Gastroesophageal sphincter (tissue), 4 donors: Measurements from ENCODE around the gene FOXK2. TPM values are rescaled to one million over a fixed set of nuclear protein-coding genes. Genes with fewer than 3 reads are reported as not detected.
A peak's percentile ranks its signal among the peaks of the same experiment; 100 is the strongest.

ENCODE experiments used
- ATAC-seq: fragments of 150-250 bp; one replicate; pipeline ENCODE4 v1.9.1; 2016; ENCODE audit warnings: mild to moderate bottlenecking, moderate library complexity
- H3K27ac ChIP-seq, 4 donors: fragments of 200-600 bp; sonication (generic) in 3 of 4; 1 replicate in 3 of 4; 2 replicates in 1 of 4; pipeline ENCODE4 v1.5.1; 2016 to 2019
- H3K27me3 ChIP-seq: fragments of 200-600 bp; sonication (generic); one replicate; pipeline ENCODE4 v1.5.1; 2019
- H3K36me3 ChIP-seq, 2 donors: fragments of 200-600 bp; sonication (generic); one replicate each; pipeline ENCODE4 v1.5.1; 2019; ENCODE audit warnings: control low read depth in 1 of 2
- H3K4me1 ChIP-seq, 3 donors: fragments of 200-600 bp; sonication (generic); 1 replicate in 2 of 3; 2 replicates in 1 of 3; pipeline ENCODE4 v1.5.1; 2016 to 2019; ENCODE audit warnings: control low read depth in 2 of 3
- H3K4me3 ChIP-seq, 2 donors: fragments of 200-600 bp; sonication (generic); one replicate each; pipeline ENCODE4 v1.5.1; 2019; ENCODE audit warnings: mild to moderate bottlenecking in 1 of 2, moderate library complexity in 1 of 2
- H3K9me3 ChIP-seq, 3 donors: fragments of 200-600 bp; sonication (generic); one replicate each; pipeline ENCODE4 v1.5.1; 2017 to 2019; ENCODE audit warnings: control low read depth in 2 of 3
- CTCF ChIP-seq, 4 experiments: fragments of 200-600 bp in 2 of 4; fragments of 450-650 bp in 2 of 4; sonication (generic) in 1 of 4; IDR thresholded peaks; one replicate each; pipeline ENCODE4 v1.5.1; 2017 to 2019; ENCODE audit warnings: antibody characterized with exemption in 4 of 4, mild to moderate bottlenecking in 2 of 4, moderate library complexity in 2 of 4
- EP300 ChIP-seq: sonication (generic); formaldehyde crosslinking; IDR thresholded peaks from one replicate; pipeline ENCODE4 v1.6.1; 2017; ENCODE audit warnings: antibody characterized with exemption, mild to moderate bottlenecking
- POLR2A ChIP-seq, 2 donors: fragments of 450-650 bp; IDR thresholded peaks; one replicate each; pipeline ENCODE4 v1.6.1; 2017; ENCODE audit warnings: antibody characterized with exemption in 2 of 2, mild to moderate bottlenecking in 2 of 2, moderate library complexity in 1 of 2
- POLR2AphosphoS5 ChIP-seq: sonication (generic); formaldehyde crosslinking; IDR thresholded peaks from one replicate; pipeline ENCODE4 v1.6.1; 2017; ENCODE audit warnings: antibody characterized with exemption
- WGBS, 2 donors: methylation state at CpG; one replicate each; pipeline ENCODE4 v1.1.5; 2018; ENCODE audit warnings: low coverage in 1 of 2; 5-methylcytosine and 5-hydroxymethylcytosine counted together
- total RNA-seq, 4 donors: library from RNA; depleted of rRNA; stranded (reverse); fragments of >200 nt; gene quantifications; one replicate each; pipeline ENCODE4 v1.1.0, GENCODE V29; 2016

Gene FOXK2
- total RNA-seq, 4 donors from 2014 or later, result 35.1 to 63.4 (median 52.6) TPM

- ATAC-seq, result no peak
- no peak overlapping the region for H3K4me3 ChIP-seq
- H3K4me1 ChIP-seq, result peaks cover 0 to 47% (median 9%) of the 10 kb centered on the region in 3 donors
- H3K27me3 ChIP-seq, result no peaks in the 10 kb centered on the region
- no peaks in the 10 kb centered on the region for H3K9me3 ChIP-seq
- 57 to 80% methylated on average over 2 of the region's 25 CpGs for WGBS, 2 donors
- peaks cover 0 to 38% of the 10 kb centered on the region in 2 donors for H3K36me3 ChIP-seq
- TF ChIP-seq POLR2A (IDR thresholded peaks at IDR 0.05) (no peak), CTCF (IDR thresholded peaks at IDR 0.05) (no peak), POLR2AphosphoS5 (no peak), EP300 (no peak)
- peak overlapping the region in 1 of 4 donors; percentile 76 for H3K27ac ChIP-seq
Observed at GRCh38 chr17:82490512-82491195, 28.9 kb upstream of the FOXK2 start.

DNA sequence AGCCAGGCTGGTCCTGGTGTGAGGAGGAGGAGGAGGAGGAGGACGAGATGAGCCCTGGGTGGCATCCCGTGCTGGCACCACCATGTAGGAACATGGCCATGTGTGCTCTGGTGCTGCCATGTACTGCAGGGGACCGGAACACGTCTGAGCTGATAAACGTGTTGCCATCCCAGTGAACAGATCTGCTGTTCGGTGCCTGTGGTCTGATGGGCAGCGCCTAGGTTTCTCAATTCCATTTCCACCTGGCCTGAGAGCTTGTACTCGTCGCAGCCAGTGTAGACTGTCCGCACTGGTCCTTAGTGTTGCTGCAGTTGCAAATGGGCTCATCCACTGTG, 28.4 kb upstream of the FOXK2 start:
- 85 to 100% methylated on average over 1 to 2 of the region's 10 CpGs for WGBS, 2 donors
- no peak overlapping the region for H3K4me3 ChIP-seq
- peaks cover 0 to 32% of the 10 kb centered on the region in 2 donors for H3K36me3 ChIP-seq
- no peak for TF ChIP-seq POLR2AphosphoS5
- no peak for TF ChIP-seq EP300
- no peak for TF ChIP-seq CTCF (IDR thresholded peaks at IDR 0.05)
- TF ChIP-seq POLR2A (IDR thresholded peaks at IDR 0.05), result no peak
- no peak for ATAC-seq
- no peaks in the 10 kb centered on the region for H3K9me3 ChIP-seq
- peaks cover 0 to 52% (median 9%) of the 10 kb centered on the region in 3 donors for H3K4me1 ChIP-seq
- no peaks in the 10 kb centered on the region for H3K27me3 ChIP-seq
- H3K27ac ChIP-seq, result no peak overlapping the region

DNA sequence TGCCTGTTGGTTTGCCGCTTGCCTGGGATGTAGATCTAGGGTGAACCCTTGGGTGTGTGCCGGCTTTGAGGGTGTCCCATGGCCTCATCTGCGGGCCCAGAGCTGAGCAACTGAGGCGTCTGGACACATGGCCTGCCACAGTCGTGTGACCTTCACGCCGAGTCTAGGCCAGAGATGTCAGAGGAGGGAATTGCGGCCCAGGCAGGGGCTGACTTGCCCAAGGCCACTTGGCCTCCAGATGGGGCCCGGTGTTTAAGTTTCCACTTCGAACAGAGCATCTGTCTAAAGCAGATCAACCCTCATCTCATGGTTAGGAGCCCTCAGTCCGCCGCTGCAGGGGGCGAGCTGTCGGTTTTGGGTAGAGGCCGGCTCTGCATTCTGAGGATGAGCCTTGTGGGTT, 28.0 kb upstream of the FOXK2 start:
- no peaks in the 10 kb centered on the region for H3K27me3 ChIP-seq
- ATAC-seq, result no peak
- no peaks in the 10 kb centered on the region for H3K9me3 ChIP-seq
- H3K27ac ChIP-seq, result no peak overlapping the region
- no peak overlapping the region for H3K4me3 ChIP-seq
- peaks cover 0 to 55% (median 12%) of the 10 kb centered on the region in 3 donors for H3K4me1 ChIP-seq
- TF ChIP-seq CTCF (IDR thresholded peaks at IDR 0.05) (no peak), POLR2A (IDR thresholded peaks at IDR 0.05) (no peak), EP300 (no peak), POLR2AphosphoS5 (no peak)
- peaks cover 0 to 29% of the 10 kb centered on the region in 2 donors for H3K36me3 ChIP-seq
- WGBS, 2 donors, result 60% methylated on average over 1 of the region's 15 CpGs; no CpG with 5 or more reads in 1 of the 2 donors

DNA sequence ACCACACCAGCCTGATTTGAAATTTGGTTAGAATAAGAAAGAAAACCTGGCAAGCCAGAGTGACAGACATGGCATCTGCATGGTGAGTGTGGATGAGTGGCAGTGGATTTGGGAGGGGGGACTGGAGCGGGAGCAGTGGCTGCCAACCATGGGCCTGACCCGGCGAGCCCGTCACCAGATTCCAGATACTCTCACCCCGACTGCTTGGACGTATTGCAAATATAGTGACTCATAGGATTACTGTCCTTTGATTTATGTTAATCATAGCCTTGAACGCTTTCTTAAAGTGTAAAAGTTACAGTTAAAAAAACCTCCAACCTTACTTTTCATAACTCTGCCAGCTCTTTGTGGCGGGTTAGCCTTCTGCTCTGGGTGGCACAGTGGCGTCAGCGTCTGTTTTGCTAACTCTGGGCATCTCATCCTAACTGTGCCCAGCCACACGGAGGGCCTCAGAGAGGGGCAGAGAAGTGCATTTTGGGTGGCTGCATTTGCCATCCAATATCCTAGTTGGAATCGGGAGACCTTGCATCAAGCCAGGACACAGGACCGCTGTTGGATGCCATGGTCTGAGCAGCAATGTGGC, 26.8 kb upstream of the FOXK2 start:
- Histone ChIP-seq H3K4me3 (no peak overlapping the region), H3K36me3 (peaks cover 0 to 17% of the 10 kb centered on the region in 2 donors), H3K27ac (peak overlapping the region in 3 of 4 donors; percentile 43 to 88 (median 69)), H3K27me3 (no peaks in the 10 kb centered on the region), H3K9me3 (no peaks in the 10 kb centered on the region), H3K4me1 (peaks cover 0 to 60% (median 15%) of the 10 kb centered on the region in 3 donors)
- ATAC-seq, result no peak
- no peak for TF ChIP-seq EP300
- TF ChIP-seq CTCF (IDR thresholded peaks at IDR 0.05), result no peak
- peak; percentile 74 for TF ChIP-seq POLR2AphosphoS5
- WGBS, 2 donors, result 34 to 38% methylated on average over 6 to 7 of the region's 13 CpGs
